Chondrocyte (in vitro differentiated cells): Measurements from ENCODE around the gene P2RY11. TPM values are rescaled to one million over a fixed set of nuclear protein-coding genes. Genes with fewer than 3 reads are reported as not detected.
A peak's percentile ranks its signal among the peaks of the same experiment; 100 is the strongest.

Source experiments
- DNase-seq: peaks from one replicate; pipeline ENCODE4 v3.0.0; 2021; ENCODE audit warnings: mixed read lengths, low spot score
- H3K27ac Mint-ChIP-seq: one replicate; pipeline ENCODE4 v1.8.0; 2021; ENCODE audit warnings: mild to moderate bottlenecking, moderate library complexity, mixed read lengths; ENCODE audit not compliant: unreplicated experiment
- H3K27me3 Mint-ChIP-seq: 2 replicates; pipeline ENCODE4 v1.8.0; 2021; ENCODE audit warnings: low read depth, mixed read lengths
- H3K36me3 Mint-ChIP-seq: 2 replicates; pipeline ENCODE4 v1.8.0; 2021; ENCODE audit warnings: low read depth, mixed read lengths
- H3K4me1 Mint-ChIP-seq: 2 replicates; pipeline ENCODE4 v1.8.0; 2021; ENCODE audit warnings: low read depth, mild to moderate bottlenecking, mixed read lengths
- H3K4me3 Mint-ChIP-seq: one replicate; pipeline ENCODE4 v1.8.0; 2021; ENCODE audit warnings: mild to moderate bottlenecking, moderate library complexity, mixed read lengths; ENCODE audit not compliant: unreplicated experiment
- H3K9me3 Mint-ChIP-seq: 2 replicates; pipeline ENCODE4 v1.8.0; 2021; ENCODE audit warnings: low read depth, mixed read lengths
- CTCF ChIP-seq: fragments of 200-600 bp; sonication (generic); IDR thresholded peaks from 2 replicates; pipeline ENCODE4 v1.5.0; 2021; ENCODE audit warnings: antibody characterized with exemption, mild to moderate bottlenecking, moderate library complexity
- total RNA-seq: library from RNA; stranded (reverse); gene quantifications from 3 replicates; pipeline ENCODE4 v1.2.1, GENCODE V29; 2021

P2RY11 gene
- total RNA-seq, 1 donor from 2014 or later: 13.5 TPM

- DNase-seq: no peak
- H3K36me3 Mint-ChIP-seq: peaks cover 11% of the 10 kb centered on the region
- peaks cover 5% of the 10 kb centered on the region for H3K4me1 Mint-ChIP-seq
- no peaks in the 10 kb centered on the region for H3K9me3 Mint-ChIP-seq
- no peak for TF ChIP-seq CTCF
- H3K4me3 Mint-ChIP-seq: no peak overlapping the region
- H3K27me3 Mint-ChIP-seq: no peaks in the 10 kb centered on the region
- no peak overlapping the region for H3K27ac Mint-ChIP-seq
These were observed 18.0 kb upstream of the P2RY11 start for GRCh38 chr19:10093295-10094186.

- DNase-seq: no peak
- H3K27ac Mint-ChIP-seq: peak overlapping the region; percentile 49
- H3K4me3 Mint-ChIP-seq: peak overlapping the region; percentile 61
These were observed 15.9 kb upstream of the P2RY11 start for GRCh38 chr19:10095622-10095947.

GRCh38 chr19:10095948-10096614 lies 15.4 kb upstream of the P2RY11 start:
- H3K36me3 Mint-ChIP-seq: peaks cover 6% of the 10 kb centered on the region
- no peaks in the 10 kb centered on the region for H3K9me3 Mint-ChIP-seq
- TF ChIP-seq CTCF: no peak
- peaks cover 8% of the 10 kb centered on the region for H3K4me1 Mint-ChIP-seq
- H3K27me3 Mint-ChIP-seq: peaks cover 2% of the 10 kb centered on the region
- peak overlapping the region; percentile 49 for H3K27ac Mint-ChIP-seq
- peak overlapping the region; percentile 61 for H3K4me3 Mint-ChIP-seq
- no peak for DNase-seq

More at GRCh38 chr19:10095622-10095947, 15.9 kb upstream of the P2RY11 start:
- TF ChIP-seq CTCF: no peak
- Mint-ChIP-seq H3K36me3 (peaks cover 6% of the 10 kb centered on the region), H3K27me3 (peaks cover 2% of the 10 kb centered on the region), H3K9me3 (no peaks in the 10 kb centered on the region), H3K4me1 (peaks cover 8% of the 10 kb centered on the region)

- Mint-ChIP-seq H3K36me3 (peaks cover 4% of the 10 kb centered on the region), H3K4me3 (no peak overlapping the region), H3K9me3 (no peaks in the 10 kb centered on the region), H3K4me1 (peaks cover 8% of the 10 kb centered on the region), H3K27me3 (peaks cover 2% of the 10 kb centered on the region), H3K27ac (no peak overlapping the region)
- no peak for DNase-seq
- TF ChIP-seq CTCF: no peak
These were observed 14.9 kb upstream of the P2RY11 start for GRCh38 chr19:10096615-10096963.

GRCh38 chr19:10100163-10100785 lies 11.2 kb upstream of the P2RY11 start:
- no peak for DNase-seq
- no peak overlapping the region for H3K4me3 Mint-ChIP-seq

More at GRCh38 chr19:10100163-10100785, 11.2 kb upstream of the P2RY11 start:
- Mint-ChIP-seq H3K4me1 (peaks cover 8% of the 10 kb centered on the region), H3K9me3 (no peaks in the 10 kb centered on the region), H3K36me3 (no peaks in the 10 kb centered on the region), H3K27ac (no peak overlapping the region), H3K27me3 (peaks cover 2% of the 10 kb centered on the region)
- no peak for TF ChIP-seq CTCF
